Uterus (tissue), 4 donors: ENCODE results near the gene FHIT. TPM values are rescaled to one million over a fixed set of nuclear protein-coding genes. Genes with fewer than 3 reads are reported as not detected.

Experiments used
- DNase-seq, 2 donors: peaks; one replicate each; pipeline ENCODE4 v3.0.0-alpha.2; 2019 to 2020
- H3K27ac ChIP-seq, 2 donors: fragments of 200-600 bp; sonication (generic); 1 replicate in 1 of 2; 2 replicates in 1 of 2; pipeline ENCODE4 v1.5.1; 2016 to 2018
- H3K27me3 ChIP-seq, 2 donors: fragments of 200-600 bp; sonication (generic); one replicate each; pipeline ENCODE4 v1.5.1; 2018 to 2019; ENCODE audit warnings: control low read depth in 1 of 2
- H3K36me3 ChIP-seq, 2 donors: fragments of 200-600 bp; sonication (generic); one replicate each; pipeline ENCODE4 v1.5.1; 2019; ENCODE audit warnings: control low read depth in 1 of 2
- H3K4me1 ChIP-seq, 2 donors: fragments of 200-600 bp; sonication (generic); one replicate each; pipeline ENCODE4 v1.5.1; 2018 to 2019; ENCODE audit warnings: control low read depth in 1 of 2
- H3K4me3 ChIP-seq, 2 donors: fragments of 200-600 bp; sonication (generic); 1 replicate in 1 of 2; 2 replicates in 1 of 2; pipeline ENCODE4 v1.5.1; 2018 to 2019; ENCODE audit warnings: mild to moderate bottlenecking in 1 of 2
- H3K9me3 ChIP-seq, 2 donors: fragments of 200-600 bp; sonication (generic); one replicate each; pipeline ENCODE4 v1.5.1; 2019; ENCODE audit warnings: control low read depth in 1 of 2
- CTCF ChIP-seq, 4 experiments: fragments of 200-600 bp in 2 of 4; fragments of 450-650 bp in 2 of 4; sonication (generic) in 2 of 4; IDR thresholded peaks; one replicate each; pipeline ENCODE4 v1.5.1; 2016 to 2019; ENCODE audit warnings: antibody characterized with exemption in 4 of 4, mild to moderate bottlenecking in 2 of 4, moderate library complexity in 1 of 4
- POLR2A ChIP-seq, 2 donors: fragments of 450-650 bp; IDR thresholded peaks; one replicate each; pipeline ENCODE4 v1.6.1; 2016; ENCODE audit warnings: antibody characterized with exemption in 2 of 2, mild to moderate bottlenecking in 1 of 2, moderate library complexity in 1 of 2
- intact Hi-C: fragments of 100-400 bp; cut with DNase I; formaldehyde crosslinking; loops from one replicate; pipeline ENCODE4 v1.15.1; 2023; ENCODE audit warnings: low total_unique reads
- total RNA-seq, 4 donors: library from RNA; depleted of rRNA in 3 of 4; stranded (reverse); fragments of >200 nt in 3 of 4; gene quantifications; one replicate each; pipeline versions ENCODE4 v1.1.0 to v1.2.4, GENCODE V29; 2014 to 2023
- donor health status: DM: yes; HTN: yes; CAD: no.

Gene FHIT
- total RNA-seq, 4 donors from 2014 or later = 1.3 to 15.2 (median 7.3) TPM

DNA sequence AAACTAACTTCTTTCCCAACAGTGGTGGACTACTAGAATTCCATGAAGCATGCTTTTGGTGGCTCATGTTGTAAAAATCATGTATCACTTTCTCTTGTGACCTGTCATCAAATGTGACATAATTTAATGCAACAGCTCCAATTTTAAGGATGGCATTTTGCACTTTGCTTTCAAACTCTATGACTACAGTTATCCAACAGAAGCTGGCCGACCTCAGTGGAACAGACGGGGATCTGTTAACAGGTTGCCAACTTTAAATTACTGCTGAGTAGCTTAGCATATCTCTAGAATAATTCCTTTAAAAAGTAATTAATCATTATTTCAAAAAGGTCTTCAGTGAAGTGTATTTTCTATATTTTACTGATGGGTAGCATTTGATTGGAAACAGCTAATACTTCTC, 907.4 kb downstream of the FHIT start:
- Histone ChIP-seq H3K4me1 (no peaks in the 10 kb centered on the region), H3K4me3 (no peak overlapping the region), H3K27me3 (no peaks in the 10 kb centered on the region), H3K27ac (peak overlapping the region in 1 of 2 donors; percentile 45), H3K36me3 (no peaks in the 10 kb centered on the region), H3K9me3 (no peaks in the 10 kb centered on the region)
- TF ChIP-seq CTCF (IDR thresholded peaks at IDR 0.05) = no peak
- no peak for TF ChIP-seq POLR2A (IDR thresholded peaks at IDR 0.05)
- DNase-seq = no peak
- intact Hi-C loops = no loop called here

DNA sequence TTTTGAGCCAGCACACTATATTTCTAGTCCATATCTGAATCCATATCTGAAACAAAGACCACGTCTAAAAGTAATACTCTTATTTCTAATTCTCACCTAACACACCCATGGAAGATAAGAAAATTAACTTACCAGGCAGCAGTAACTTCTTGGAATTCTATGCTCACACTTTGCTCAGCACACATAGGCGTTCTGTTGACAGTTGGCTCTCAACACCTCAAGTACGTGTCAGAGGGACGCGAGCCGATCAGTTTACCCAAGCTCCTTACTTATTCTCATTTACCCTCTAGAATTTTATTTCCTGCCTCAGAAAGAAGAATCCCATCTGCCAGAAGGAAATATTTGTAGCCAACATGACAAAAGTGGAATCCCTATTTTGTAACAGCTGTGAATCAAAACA, 911.9 kb downstream of the FHIT start:
- Histone ChIP-seq H3K9me3 (no peaks in the 10 kb centered on the region), H3K27ac (no peak overlapping the region), H3K4me3 (no peak overlapping the region), H3K27me3 (no peaks in the 10 kb centered on the region), H3K36me3 (no peaks in the 10 kb centered on the region), H3K4me1 (no peaks in the 10 kb centered on the region)
- no peak for DNase-seq
- intact Hi-C loops = no loop called here
- TF ChIP-seq CTCF (IDR thresholded peaks at IDR 0.05) (no peak), POLR2A (IDR thresholded peaks at IDR 0.05) (no peak)

- TF ChIP-seq CTCF (IDR thresholded peaks at IDR 0.05) (no peak), POLR2A (IDR thresholded peaks at IDR 0.05) (no peak)
- Histone ChIP-seq H3K9me3 (no peaks in the 10 kb centered on the region), H3K27ac (no peak overlapping the region), H3K36me3 (no peaks in the 10 kb centered on the region), H3K27me3 (no peaks in the 10 kb centered on the region), H3K4me3 (no peak overlapping the region), H3K4me1 (no peaks in the 10 kb centered on the region)
- intact Hi-C loops = no loop called here
- DNase-seq = no peak
Observed at GRCh38 chr3:60337421-60337820, 913.8 kb downstream of the FHIT start.

- no peaks in the 10 kb centered on the region for H3K36me3 ChIP-seq
- no peak overlapping the region for H3K27ac ChIP-seq
- no peaks in the 10 kb centered on the region for H3K27me3 ChIP-seq
- DNase-seq = no peak
- H3K4me1 ChIP-seq = no peaks in the 10 kb centered on the region
- H3K4me3 ChIP-seq = no peak overlapping the region
- intact Hi-C loops = no loop called here
- no peaks in the 10 kb centered on the region for H3K9me3 ChIP-seq
- TF ChIP-seq POLR2A (IDR thresholded peaks at IDR 0.05) = no peak
- no peak for TF ChIP-seq CTCF (IDR thresholded peaks at IDR 0.05)
Observed at GRCh38 chr3:60336061-60336460, 915.2 kb downstream of the FHIT start.

- Histone ChIP-seq H3K4me3 (no peak overlapping the region), H3K9me3 (no peaks in the 10 kb centered on the region), H3K4me1 (no peaks in the 10 kb centered on the region), H3K27me3 (no peaks in the 10 kb centered on the region), H3K27ac (no peak overlapping the region), H3K36me3 (no peaks in the 10 kb centered on the region)
- intact Hi-C loops = no loop called here
- DNase-seq = no peak
- TF ChIP-seq CTCF (IDR thresholded peaks at IDR 0.05) = no peak
- TF ChIP-seq POLR2A (IDR thresholded peaks at IDR 0.05) = no peak
Observed at GRCh38 chr3:60333710-60334109, 917.5 kb downstream of the FHIT start.
